GM03348 (cell line): ENCODE measurements around the gene DUSP28.

Experiments used
- DNase-seq: peaks from one replicate; pipeline ENCODE4 v3.0.0; 2012; ENCODE audit warnings: low spot score

DUSP28 gene

DNA sequence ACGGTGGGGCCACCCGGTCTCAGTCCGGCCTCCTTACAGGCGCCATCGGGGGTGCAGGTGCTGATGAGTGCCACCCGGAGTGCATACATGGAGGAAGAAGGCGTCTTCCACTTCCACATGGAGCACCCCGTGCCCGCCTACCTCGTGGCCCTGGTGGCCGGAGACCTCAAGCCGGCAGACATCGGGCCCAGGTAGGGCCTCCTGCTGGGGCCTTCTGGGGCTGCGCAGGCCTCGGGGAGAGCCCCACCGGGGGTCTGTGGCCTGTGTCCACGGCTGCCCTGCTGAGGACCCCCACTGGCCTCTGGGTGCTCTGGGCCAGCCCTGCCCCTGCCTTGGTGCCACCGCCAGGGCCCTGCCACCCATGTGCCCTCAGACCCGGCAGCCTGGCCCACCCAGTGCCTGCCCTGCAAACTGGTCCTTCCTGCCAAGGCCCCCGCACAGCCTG, 12.9 kb downstream of the DUSP28 start:
- no peak for DNase-seq

DNA sequence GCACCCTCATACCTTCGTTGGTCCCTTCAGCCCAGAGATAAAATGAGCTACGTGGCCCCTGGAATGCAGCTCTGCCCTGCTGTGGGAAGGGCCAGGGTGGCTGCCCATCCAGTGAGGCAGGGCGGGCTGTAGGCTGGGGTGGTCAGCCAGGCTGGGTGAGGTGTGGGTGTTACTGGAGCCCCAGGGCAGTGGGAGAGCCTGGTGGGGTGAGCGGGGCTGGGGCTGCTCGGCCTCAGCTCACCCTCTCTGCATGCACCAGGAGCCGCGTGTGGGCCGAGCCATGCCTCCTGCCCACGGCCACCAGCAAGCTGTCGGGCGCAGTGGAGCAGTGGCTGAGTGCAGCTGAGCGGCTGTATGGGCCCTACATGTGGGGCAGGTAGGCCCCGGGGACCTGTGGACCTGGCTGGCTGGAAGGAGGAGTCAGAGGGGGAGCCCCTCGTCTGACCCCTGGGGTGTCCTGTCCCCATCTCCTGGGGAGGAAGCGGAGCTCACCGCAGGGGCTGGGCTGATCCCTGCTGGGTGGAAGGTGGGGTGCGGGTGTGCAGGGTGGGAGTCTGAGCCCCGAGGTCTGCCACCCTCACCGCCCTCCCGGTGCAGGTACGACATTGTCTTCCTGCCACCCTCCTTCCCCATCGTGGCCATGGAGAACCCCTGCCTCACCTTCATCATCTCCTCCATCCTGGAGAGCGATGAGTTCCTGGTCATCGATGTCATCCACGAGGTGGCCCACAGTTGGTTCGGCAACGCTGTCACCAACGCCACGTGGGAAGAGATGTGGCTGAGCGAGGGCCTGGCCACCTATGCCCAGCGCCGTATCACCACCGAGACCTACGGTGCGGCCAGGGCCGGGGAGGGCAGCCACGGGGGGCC, 13.6 kb downstream of the DUSP28 start:
- DNase-seq = no peak

DNA sequence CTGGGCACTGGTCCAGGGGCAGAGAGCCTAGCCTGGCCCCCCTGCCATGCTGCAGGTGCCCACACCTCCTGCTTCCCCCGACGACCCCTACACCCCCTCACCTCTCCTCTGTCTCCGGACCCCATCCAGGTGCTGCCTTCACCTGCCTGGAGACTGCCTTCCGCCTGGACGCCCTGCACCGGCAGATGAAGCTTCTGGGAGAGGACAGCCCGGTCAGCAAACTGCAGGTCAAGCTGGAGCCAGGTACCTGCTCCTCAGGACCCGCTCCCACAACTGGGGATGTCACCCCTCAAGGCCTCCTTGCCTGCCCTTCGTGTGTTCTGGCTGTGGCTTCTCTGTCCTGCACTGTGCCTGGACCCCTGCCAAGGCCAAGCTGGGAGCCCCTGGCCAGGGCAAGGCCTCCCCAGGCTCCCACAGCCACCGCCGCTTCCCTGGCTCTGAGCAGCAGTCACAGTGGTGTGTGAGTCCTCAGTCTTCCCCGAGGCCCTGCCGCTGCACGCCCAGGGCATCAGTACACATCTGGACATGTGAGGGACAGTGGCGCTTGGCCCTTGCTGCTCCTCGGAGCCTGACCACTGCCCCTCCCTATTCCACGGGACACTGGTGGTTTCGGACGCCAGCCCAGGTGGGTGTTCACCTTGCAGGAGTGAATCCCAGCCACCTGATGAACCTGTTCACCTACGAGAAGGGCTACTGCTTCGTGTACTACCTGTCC, 14.4 kb downstream of the DUSP28 start:
- DNase-seq = no peak

DNA sequence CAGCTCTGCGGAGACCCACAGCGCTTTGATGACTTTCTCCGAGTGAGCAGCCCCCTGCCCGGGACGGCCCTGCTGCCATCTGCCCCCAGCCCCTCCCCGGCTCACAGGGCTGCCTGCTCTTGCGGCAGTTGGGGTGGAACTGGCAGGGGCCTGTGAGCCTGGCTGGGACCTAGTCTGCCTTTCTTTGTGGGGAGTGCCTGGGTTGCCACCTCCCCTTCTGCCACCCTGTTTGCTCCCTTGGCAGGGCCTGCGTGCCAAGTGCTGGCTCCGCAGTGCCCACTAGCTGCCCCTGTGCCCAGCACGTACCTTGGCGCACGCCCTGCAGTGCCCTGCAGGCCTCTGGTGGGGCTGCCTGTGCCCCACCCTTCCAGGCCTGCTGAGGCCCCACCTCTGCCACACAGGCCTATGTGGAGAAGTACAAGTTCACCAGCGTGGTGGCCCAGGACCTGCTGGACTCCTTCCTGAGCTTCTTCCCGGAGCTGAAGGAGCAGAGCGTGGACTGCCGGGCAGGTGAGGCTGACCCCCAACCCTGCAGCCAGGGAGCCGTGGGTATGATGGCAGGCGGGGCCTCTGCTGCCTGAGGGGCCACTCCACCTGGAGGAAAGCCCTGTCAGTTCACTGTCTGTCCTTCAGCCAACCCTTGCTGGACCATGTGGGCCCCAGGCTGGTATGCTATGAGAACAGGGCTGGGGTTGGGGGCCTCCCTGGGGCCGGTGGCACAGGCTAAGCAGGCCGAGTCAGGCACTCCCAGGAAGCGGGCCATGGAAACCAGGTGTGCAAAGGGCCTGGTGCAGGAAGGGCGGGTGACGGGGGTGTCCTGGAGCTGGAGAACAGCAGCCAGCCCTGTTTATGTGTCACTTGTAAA, 15.2 kb downstream of the DUSP28 start:
- DNase-seq = no peak

DNA sequence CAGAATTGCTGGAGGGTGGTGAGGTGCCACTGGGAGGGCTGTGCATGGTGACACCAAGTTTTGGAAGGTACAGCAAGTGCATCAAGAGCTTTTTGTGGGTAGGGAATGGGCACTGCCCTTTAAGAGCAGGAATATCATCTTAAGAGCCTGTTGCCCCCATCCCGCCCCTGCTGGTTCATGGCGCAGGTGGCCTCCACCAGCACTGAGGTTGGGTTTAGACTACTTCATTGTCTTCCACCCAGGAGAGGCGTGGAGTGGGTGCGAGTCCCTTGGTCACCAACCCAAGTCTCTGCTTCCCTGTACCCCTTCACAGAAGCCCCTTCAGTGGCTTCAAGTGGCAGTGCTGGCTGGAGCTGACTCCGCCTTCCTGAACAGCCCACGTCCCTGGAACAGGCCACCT, 15.9 kb downstream of the DUSP28 start:
- no peak for DNase-seq

DNA sequence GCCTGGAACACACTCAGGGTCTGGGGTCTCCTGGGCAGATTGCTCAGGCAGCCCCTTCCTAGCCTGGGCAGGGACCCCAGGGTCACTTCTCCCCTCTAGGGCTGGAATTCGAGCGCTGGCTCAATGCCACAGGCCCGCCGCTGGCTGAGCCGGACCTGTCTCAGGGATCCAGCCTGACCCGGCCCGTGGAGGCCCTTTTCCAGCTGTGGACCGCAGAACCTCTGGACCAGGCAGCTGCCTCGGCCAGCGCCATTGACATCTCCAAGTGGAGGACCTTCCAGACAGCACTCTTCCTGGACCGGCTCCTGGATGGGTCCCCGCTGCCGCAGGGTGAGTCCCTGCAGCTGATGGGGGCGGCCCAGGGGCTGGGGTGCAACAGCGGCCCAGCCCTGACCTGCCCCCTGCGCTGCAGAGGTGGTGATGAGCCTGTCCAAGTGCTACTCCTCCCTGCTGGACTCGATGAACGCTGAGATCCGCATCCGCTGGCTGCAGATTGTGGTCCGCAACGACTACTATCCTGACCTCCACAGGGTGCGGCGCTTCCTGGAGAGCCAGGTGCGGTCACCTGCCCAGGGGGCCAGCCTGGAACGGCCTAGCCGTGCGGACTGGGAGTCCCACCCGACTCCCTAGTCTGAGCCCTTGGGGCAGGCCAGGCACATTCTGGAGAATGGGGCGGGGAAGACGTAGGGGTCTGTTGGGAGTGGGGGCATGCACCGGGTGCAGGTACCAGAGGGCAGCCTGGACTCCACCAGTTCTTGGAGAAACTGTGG, 16.5 kb downstream of the DUSP28 start:
- no peak for DNase-seq

DNA sequence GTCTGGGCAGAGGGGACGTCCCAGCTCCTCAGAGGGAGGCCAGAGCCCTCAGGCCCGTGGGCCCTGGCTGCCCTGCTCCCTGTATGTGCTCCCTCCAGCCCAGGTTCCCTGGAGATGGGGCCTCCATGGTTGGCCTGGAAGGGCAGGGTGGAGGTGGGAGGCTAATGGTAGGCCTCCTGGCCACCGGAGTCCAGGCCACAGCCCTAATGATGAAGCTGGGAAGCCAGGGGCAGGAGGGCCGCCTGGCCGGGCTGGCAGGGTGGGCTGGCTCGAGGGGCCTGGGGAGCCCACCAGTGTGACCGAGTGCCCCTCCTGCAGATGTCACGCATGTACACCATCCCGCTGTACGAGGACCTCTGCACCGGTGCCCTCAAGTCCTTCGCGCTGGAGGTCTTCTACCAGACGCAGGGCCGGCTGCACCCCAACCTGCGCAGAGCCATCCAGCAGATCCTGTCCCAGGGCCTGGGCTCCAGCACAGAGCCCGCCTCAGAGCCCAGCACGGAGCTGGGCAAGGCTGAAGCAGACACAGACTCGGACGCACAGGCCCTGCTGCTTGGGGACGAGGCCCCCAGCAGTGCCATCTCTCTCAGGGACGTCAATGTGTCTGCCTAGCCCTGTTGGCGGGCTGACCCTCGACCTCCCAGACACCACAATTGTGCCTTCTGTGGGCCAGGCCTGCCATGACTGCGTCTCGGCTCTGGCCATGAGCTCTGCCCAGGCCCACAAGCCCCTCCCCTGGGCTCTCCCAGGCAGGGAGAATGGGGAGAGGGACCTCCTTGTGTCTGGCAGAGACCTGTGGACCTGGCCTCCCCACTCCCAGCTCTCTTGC, 17.3 kb downstream of the DUSP28 start:
- DNase-seq = no peak

DNA sequence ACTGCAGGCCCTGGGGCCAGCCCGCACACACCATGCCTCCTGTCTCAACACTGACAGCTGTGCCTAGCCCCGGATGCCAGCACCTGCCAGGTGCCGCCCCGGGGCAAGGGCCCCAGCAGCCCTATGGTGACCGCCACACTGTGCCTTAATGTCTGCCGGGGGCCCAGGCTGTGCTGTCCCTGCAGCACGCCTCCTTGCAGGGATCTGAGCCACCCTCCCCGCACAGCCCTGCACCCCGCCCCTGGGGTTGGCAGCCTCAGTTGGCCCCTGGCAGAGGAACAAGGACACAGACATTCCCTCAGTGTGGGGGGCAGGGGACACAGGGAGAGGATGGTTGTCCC, 17.9 kb downstream of the DUSP28 start:
- no peak for DNase-seq

DNA sequence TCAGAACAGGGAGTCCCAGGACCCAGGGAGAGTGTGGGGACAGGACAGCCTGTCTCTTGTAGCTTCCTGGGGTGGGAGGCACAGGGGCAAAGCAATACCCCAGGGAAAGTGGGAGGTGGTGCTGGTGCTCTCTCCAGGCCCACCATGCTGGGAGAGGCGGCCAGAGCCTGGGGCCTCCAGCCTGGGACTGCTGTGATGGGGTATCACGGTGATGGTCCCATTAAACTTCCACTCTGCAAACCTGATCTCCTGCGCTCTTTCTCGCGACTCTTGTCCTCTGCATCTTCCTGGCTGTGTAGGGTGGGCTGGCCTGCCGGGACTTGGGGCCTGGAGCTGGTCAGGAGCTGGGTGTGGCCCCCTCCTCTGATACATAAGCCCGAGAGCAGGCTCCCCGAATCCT, 18.3 kb downstream of the DUSP28 start:
- no peak for DNase-seq

DNA sequence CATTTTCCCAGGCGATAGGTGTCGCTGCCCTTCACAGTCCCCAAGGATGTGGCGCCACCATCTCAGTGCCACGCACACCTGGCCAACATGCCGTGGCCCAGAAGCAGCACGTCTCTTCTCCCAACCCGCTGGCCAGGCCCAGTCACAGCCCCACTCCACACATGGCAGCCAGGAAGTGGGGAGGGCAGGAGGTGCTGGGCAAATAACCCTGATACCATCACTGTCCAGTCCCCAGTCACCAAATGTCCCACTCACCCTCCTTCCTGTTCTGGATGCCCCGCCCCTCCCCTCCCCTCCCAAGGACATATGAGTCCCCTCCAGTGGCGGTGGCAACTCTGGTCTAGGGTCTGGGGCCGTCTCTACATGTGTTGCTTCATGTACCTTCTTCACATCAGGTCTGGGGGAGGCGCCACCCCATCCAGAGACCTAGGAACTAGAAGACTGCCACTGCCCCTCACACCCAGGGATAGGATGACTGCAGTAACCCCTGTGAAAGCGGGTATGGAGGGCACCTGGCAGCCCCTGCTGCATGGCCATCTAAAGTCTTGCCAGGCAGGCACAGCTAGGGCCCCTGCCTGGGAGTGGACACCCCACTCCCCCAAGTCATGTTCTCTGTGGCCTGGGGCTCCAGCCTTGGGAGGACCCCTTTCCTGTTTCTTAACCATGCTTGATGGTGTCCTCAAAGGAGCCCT, 19.1 kb downstream of the DUSP28 start:
- no peak for DNase-seq

DNA sequence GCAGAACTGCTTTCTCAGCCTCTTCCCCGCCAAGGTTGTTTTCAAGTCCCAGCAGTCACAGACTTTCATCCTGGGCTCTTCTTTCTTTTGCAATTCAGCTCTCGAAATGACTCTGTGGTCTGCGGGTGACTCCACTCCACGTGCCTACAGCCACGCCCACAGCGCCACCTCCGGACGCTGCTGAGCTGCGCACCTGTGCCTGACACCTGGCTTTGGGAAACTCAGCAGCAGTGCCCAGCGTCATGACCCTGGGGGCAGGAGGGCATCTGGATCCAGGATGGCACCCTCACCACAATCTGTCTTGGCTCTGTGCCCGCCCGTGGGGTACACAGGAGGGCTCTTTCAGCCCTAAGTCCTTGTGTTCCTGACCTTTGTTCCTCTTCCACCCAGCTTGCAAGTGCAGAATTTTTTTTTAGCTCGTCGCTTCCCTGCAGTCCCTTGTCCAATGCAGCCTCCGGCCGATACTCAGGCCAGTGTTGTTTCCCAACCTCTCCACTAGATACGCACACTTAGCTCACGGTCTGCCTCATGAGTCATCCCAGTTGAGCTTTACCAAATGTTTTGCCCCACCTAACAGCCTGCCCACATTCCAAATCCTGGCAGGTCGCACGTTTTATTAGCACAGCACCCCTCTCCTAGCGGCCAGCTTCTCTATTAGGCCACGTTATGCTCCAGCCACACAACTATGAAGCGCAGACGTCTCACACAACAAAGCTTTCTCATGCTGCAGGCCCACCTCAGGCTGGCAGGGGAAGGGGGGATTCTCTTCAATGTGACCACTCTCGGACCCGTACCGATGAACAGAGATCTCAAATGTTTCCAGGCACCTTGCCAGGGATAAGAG, 19.8 kb downstream of the DUSP28 start:
- peak; percentile 83 for DNase-seq

DNA sequence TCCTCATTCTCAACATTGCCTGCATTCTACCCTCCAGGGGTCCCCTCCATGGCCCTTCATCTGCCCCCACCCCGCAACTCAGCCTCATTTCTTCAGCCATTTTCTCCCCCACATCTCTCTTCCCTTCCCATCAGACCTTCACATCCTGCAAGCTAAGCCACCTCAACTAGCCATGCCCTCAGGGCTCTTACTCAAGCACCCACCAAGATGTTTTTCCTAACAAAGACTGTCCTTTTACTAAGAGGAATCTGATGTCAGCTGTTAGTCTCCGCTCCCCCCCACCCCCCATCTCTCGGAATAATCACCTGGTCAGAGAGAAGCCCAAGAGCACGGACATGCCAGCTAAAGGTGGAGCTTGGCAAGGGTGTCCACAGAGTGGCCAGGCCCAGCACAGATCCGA, 21.7 kb downstream of the DUSP28 start:
- DNase-seq = no peak

DNA sequence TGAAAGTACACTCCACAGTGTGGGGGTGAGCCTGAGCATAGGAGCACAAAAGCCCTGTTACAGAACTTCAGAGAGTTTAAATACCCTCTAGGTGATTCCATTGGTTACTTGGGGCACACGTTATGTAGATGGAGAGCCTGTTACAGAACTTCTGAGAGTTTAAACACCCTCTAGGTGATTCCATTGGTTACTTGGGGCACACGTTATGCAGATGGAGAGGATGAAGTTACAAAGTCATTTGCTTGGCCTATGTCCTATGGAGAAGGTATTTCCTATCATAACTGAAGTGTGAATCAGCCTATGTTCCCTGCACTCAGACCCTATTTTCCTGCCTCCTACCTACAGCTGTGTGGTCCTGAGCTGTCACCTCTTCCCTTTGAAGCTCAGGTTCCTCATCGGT, 22.6 kb downstream of the DUSP28 start:
- DNase-seq = no peak

DNA sequence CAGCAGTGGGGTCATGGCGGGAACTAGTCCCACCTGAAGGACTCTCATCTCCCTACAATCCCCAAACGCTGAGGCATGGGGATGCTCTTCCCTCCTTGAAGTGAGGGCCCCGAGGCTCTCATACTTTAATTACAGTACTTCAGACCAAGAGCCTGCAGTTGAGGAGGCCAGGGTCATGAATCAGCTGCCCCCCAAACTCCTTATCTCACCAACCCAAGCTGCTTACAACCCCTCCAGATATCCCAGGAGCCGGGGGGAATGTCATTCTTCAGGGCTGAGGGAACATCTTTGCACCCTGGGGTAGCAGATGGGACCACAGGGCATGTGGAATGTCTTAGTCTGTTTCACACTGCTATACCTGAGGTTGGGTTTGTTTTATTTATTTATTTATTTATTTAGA, 23.6 kb downstream of the DUSP28 start:
- DNase-seq = no peak

DNA sequence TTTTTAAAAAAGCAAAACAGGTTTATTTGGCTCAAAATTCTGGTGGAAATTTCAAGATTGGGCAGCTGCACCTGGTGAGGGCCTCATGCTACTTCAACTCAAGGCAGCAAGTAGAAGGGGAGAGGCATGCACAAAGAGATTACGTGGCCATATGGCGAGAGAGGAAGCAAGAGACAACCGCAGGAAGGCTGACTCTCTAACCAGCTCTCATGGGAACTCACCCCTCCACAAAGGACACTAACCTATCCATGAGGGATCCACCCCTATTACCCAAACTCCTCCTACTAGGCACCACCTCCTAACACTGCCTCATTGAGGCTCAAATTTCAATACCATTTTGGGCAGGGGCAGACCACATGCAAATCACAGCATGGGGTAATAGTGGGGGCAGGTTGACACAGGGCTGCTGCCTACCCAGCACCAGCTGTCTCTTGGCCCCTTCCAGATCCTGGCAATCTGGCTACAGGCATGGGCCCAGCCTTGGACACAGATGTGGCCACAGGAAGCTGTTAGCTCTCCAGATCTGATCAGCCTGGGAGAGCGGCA, 24.4 kb downstream of the DUSP28 start:
- DNase-seq = no peak

DNA sequence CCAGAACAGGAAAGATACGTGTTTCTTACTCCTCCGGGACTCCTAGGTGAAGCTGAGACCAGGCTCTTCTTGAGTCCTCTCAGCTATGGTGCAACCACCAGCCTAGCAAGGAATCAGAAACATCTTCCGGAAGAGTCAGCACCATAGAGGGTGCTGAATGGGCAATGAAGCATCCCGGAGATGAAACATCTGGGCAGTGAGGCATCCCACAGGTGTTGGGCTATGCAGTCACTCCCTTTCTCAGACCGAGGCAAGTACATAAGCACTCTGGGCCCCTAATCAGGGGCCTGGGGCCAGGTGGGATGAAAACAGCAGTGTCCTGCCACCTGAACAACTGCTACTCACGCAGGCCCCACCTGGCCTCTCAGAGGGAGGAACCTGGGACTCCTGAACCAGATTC, 24.9 kb downstream of the DUSP28 start:
- DNase-seq = no peak

DNA sequence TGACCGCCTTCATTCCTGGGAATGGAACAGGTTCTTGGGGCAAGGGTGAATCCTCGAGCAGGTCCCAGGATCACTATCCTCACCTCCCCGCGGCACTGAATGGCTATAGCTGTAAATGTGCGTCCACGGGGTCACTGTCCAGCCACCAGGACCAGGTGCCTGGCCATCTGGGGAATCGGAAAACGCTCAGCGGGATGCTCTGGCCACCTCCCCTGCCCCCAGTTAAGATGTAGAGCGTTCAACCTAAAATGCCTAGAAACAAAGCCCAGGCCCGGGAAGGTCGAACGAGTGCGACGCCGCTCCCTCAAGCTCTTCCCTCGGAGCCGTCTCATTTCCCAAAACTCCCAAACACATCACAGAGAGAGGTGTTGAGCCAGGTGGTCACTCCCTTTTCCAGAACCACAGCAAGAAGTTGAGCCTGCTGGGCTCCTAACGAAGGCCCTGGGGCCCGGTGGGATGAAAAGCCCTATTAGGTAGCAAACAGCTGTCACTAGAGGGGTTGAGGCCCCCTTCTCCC, 25.6 kb downstream of the DUSP28 start:
- no peak for DNase-seq

DNA sequence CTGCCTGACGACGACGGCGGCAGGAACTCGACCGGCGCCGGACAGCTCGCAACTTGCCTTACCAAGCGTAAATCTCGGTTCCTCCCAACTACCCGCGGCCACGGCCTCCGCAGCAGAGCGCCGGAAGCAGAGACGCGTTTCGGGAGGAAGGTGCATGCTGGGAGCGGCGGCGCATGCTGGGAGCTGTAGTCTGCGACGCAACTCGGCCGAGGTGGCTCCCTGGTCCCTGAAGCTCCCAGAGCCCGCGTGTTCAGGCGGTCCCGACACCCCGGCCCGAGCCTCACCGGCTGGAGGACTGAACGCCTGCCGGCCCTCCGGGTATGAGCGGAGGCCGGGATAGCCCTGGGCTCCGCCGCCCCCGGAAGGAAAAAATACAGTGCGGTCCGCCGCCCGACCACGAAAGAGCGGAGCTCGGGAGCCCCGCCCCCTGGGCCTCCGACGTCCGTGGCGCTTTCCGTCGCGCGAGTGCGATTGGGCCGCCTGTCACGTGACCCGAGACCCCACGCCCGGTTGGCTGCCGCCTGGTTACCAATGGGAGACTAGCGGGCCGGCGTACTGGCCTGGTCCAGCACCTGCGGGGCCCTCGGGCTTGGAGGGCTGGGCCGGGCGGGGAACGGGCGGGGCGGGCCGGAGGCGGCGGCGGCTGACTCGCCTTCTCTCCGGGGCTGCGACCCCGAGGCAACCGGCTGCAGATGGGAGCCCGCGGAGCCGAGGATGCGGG, 26.2 kb downstream of the DUSP28 start, which contains the start of gene CAPN10:
Gene CAPN10, plus strand, starts transcription at position 537 of the 721 bp plus-strand sequence. Its CDS starts 178 bp downstream, at position 715.
- peak; percentile 99 for DNase-seq
